A549 (cell line): Measurements from ENCODE around the gene RGL4.

Source experiments
- CTCF ChIP-seq: fragments of >200 bp; sonication (Bioruptor Twin); formaldehyde crosslinking; IDR thresholded peaks from 3 replicates; pipeline ENCODE4 v1.5.1; 2016
- GATA3 ChIP-seq: IDR thresholded peaks from 2 replicates; pipeline ENCODE4 v1.6.1; 2012; ENCODE audit warnings: borderline replicate concordance
- PBX3 ChIP-seq: IDR thresholded peaks from 2 replicates; pipeline ENCODE4 v1.6.1; 2012
- RCOR1 ChIP-seq: fragments of 150-350 bp; IDR thresholded peaks from 2 replicates; pipeline ENCODE4 v1.6.1; 2014; ENCODE audit warnings: antibody characterized with exemption, low read length, low read depth
- TFCP2L1 ChIP-seq: fragments of 250-450 bp; sonication (Bioruptor Pico); IDR thresholded peaks from 2 replicates; pipeline ENCODE4 v1.5.0; 2021; ENCODE audit warnings: mild to moderate bottlenecking

GRCh38 chr22:23693979-23694680 lies 3.3 kb downstream of the RGL4 start:
- TF ChIP-seq PBX3 (no peak), TFCP2L1 (no peak), RCOR1 (no peak), GATA3 (no peak), CTCF (no peak)
